Peyer's patch (tissue), 4 donors: ENCODE measurements around the gene RASGRP2. TPM values are rescaled to one million over a fixed set of nuclear protein-coding genes. Genes with fewer than 3 reads are reported as not detected.

Experiments
- DNase-seq, 3 donors: peaks; one replicate each; pipeline ENCODE4 v3.0.0-alpha.2; 2017 to 2019
- H3K27ac ChIP-seq, 4 donors: fragments of 200-600 bp; sonication (generic); one replicate each; pipeline ENCODE4 v1.5.1; 2016 to 2019
- H3K27me3 ChIP-seq, 2 donors: fragments of 200-600 bp; sonication (generic); one replicate each; pipeline ENCODE4 v1.5.1; 2019
- H3K36me3 ChIP-seq, 3 donors: fragments of 200-600 bp; sonication (generic); one replicate each; pipeline ENCODE4 v1.5.1; 2016 to 2019
- H3K4me1 ChIP-seq, 4 donors: fragments of 200-600 bp; sonication (generic); one replicate each; pipeline ENCODE4 v1.5.1; 2016 to 2019
- H3K4me3 ChIP-seq, 4 donors: fragments of 200-600 bp; sonication (generic); 1 replicate in 3 of 4; 2 replicates in 1 of 4; pipeline ENCODE4 v1.5.1; 2016 to 2019; ENCODE audit warnings: mild to moderate bottlenecking in 1 of 4
- H3K9me3 ChIP-seq, 4 donors: fragments of 200-600 bp; sonication (generic); one replicate each; pipeline ENCODE4 v1.5.1; 2016 to 2019; ENCODE audit warnings: mild to moderate bottlenecking in 1 of 4
- POLR2A ChIP-seq, 2 donors: fragments of 450-650 bp; IDR thresholded peaks; one replicate each; pipeline ENCODE4 v1.5.1; 2017; ENCODE audit warnings: antibody characterized with exemption in 2 of 2, mild to moderate bottlenecking in 2 of 2, moderate library complexity in 2 of 2
- total RNA-seq, 4 donors: library from RNA; depleted of rRNA; stranded (reverse); fragments of >200 nt; gene quantifications; one replicate each; pipeline ENCODE4 v1.1.0, GENCODE V29; 2016
- TF ChIP-seq, protein P1 (sequence below), 6 experiments: fragments of 450-650 bp in 4 of 6; fragments of 200-600 bp in 2 of 6; sonication (generic) in 1 of 6; IDR thresholded peaks; one replicate each; pipeline ENCODE4 v1.5.1; 2017 to 2019; ENCODE audit warnings: antibody characterized with exemption in 6 of 6, mild to moderate bottlenecking in 3 of 6, moderate library complexity in 1 of 6

The RASGRP2 gene
- total RNA-seq, 4 donors from 2014 or later, result 11.5 to 210 (median 16.0) TPM

DNA sequence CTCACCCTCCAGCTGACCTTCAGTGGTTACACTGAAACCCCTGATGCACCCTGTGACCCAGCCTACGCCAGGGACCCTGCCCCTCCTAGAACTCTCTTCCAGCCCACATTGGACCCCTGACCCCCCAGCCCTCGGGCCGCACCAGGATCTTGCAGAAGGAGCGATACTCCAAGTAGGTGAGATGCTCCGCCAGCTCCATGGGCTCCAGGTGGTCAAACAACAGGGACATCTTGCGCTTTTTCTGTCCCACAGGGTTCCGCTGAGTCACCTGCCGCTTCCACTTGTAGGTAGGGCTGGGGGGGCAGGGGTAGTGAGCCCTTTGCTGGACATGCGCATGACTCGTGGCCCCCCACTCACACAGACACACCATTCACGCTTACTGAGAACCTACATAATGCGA is 4.1 kb downstream of the RASGRP2 start:
- Histone ChIP-seq H3K27me3 (peaks cover 0 to 4% of the 10 kb centered on the region in 2 donors), H3K4me1 (peaks cover 0 to 31% (median 5%) of the 10 kb centered on the region in 4 donors), H3K36me3 (no peaks in the 10 kb centered on the region), H3K9me3 (no peaks in the 10 kb centered on the region), H3K4me3 (no peak overlapping the region), H3K27ac (no peak overlapping the region)
- no peak for DNase-seq
- no peak for TF ChIP-seq POLR2A (IDR thresholded peaks at IDR 0.05)
- TF ChIP-seq, protein P1, sequence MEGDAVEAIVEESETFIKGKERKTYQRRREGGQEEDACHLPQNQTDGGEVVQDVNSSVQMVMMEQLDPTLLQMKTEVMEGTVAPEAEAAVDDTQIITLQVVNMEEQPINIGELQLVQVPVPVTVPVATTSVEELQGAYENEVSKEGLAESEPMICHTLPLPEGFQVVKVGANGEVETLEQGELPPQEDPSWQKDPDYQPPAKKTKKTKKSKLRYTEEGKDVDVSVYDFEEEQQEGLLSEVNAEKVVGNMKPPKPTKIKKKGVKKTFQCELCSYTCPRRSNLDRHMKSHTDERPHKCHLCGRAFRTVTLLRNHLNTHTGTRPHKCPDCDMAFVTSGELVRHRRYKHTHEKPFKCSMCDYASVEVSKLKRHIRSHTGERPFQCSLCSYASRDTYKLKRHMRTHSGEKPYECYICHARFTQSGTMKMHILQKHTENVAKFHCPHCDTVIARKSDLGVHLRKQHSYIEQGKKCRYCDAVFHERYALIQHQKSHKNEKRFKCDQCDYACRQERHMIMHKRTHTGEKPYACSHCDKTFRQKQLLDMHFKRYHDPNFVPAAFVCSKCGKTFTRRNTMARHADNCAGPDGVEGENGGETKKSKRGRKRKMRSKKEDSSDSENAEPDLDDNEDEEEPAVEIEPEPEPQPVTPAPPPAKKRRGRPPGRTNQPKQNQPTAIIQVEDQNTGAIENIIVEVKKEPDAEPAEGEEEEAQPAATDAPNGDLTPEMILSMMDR (IDR thresholded peaks at IDR 0.05), result no peak

DNA sequence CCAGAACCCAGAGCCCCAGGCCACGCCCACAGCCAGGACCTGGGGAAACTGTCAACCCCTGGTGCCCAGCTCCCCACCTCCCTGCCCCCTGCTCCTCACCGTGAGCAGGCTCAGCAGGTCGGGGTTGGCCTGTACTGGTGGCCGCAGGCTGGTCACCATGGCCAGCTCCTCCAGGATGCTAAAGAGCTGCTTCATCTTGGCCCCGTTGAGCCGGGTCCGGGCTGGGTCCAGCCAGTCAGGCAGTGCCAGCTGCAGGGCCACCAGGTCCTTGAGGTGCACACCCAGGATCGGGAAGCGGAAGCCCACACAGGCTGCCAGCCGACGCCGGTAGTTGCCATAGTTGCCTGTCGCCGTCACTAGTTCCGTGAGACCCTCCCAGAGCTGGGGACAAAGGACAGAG is 7.3 kb downstream of the RASGRP2 start:
- no peaks in the 10 kb centered on the region for H3K36me3 ChIP-seq

DNA sequence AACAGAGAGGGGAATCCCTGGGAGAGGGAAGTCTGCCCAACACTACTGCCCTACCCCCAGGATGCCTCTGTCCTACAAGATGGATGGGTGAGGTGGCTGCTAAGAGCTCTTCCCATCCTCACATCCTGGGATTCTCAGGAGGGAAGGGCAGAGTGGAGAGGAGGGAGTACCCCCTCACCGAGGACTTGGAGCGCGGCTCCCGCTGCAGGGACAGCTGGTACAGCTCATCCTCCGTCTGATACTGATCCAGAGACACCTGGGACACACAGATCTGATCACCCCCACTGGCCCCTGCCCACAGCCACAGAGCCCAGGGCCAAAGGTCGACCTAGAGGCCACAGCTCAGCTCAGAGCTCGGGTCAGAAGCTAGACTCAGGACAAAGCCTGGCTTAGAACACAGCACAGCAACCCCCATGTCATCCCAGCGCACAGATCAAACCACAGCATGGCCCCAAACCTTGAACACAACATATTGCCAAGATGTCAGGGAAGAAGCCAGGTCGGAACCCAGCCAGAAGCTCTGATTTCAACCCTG is 8.2 kb downstream of the RASGRP2 start:
- DNase-seq, result no peak
- H3K27me3 ChIP-seq, result no peaks in the 10 kb centered on the region
- no peak for TF ChIP-seq POLR2A (IDR thresholded peaks at IDR 0.05)
- TF ChIP-seq, protein P1 (IDR thresholded peaks at IDR 0.05), result no peak
- H3K4me3 ChIP-seq, result no peak overlapping the region
- H3K36me3 ChIP-seq, result no peaks in the 10 kb centered on the region
- no peaks in the 10 kb centered on the region for H3K4me1 ChIP-seq
- H3K27ac ChIP-seq, result no peak overlapping the region
- no peaks in the 10 kb centered on the region for H3K9me3 ChIP-seq

More for the DNA sequence above, 7.3 kb downstream of the RASGRP2 start:
- Histone ChIP-seq H3K4me1 (peaks cover 0 to 4% (median 1%) of the 10 kb centered on the region in 4 donors), H3K27ac (no peak overlapping the region), H3K9me3 (no peaks in the 10 kb centered on the region), H3K4me3 (no peak overlapping the region), H3K27me3 (peaks cover 0 to under 1% of the 10 kb centered on the region in 2 donors)
- no peak for TF ChIP-seq POLR2A (IDR thresholded peaks at IDR 0.05)
- TF ChIP-seq, protein P1 (IDR thresholded peaks at IDR 0.05), result no peak
- no peak for DNase-seq

DNA sequence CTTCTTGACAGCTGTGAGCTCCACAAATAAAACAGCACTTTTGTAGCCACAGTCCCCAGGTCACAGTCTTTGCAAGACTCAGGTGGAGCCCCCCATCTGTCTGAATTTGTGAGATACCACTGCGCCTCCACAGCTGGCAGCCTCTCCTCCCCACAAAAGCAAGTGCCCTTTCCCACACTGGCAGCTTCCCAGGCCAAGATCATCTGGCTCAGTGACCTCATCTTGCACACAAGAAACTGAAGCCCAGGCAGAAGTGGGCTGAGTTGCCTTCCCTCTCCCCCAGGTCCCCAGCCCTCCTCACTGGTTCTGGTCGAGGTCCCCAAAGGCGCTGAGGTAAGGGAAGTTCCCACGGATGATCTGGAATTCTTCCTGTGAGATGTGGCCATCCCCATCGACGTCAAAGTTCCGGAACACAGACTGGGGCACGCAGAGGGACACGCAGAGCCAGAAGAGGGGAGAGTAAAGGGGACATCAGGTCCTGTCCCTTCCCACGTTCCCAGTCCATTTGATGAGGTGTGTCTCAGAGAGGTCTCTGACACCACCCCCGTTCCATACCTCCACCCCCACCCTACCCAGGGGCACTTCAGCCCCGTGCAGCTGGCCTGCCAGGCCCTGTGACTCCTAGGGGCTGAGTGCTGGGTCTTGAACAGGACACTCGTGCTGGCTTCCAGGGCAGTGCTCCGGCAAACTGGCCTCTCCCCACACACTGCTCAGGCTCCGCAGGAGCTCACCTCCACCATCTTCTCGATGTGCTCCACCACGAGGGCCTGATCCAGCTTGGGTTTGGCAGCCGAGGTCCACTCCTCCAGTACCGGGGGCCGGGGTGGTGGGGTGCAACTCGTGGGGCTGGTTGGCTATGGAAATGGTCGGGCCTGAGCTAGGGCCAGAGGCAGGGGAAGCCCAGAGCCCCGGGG is 8.9 kb downstream of the RASGRP2 start:
- no peak overlapping the region for H3K27ac ChIP-seq
- TF ChIP-seq, protein P1 (IDR thresholded peaks at IDR 0.05), result no peak
- TF ChIP-seq POLR2A (IDR thresholded peaks at IDR 0.05), result no peak
- H3K36me3 ChIP-seq, result no peaks in the 10 kb centered on the region
- H3K9me3 ChIP-seq, result no peaks in the 10 kb centered on the region
- H3K4me1 ChIP-seq, result no peaks in the 10 kb centered on the region
- H3K27me3 ChIP-seq, result no peaks in the 10 kb centered on the region
- H3K4me3 ChIP-seq, result no peak overlapping the region
- DNase-seq, result no peak

DNA sequence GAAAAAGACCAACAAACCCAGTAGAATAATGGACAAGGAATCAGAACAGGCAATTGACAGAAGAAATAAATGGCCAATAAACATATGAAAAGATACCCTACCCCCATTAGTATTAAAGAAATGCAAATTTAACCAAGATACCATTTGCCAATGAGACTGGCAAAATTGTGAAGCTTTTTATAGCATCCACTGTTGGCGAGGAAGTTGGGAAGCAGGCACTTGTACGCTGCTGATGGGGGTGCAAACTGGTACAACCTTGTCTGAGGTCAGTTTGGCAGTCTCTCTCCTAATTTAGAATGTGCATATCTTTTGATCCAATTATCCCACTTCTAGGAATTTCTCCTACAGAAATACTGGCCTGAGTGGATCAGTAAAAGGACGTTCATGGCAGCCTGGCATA is 12.3 kb downstream of the RASGRP2 start:
- H3K36me3 ChIP-seq, result no peaks in the 10 kb centered on the region
- no peaks in the 10 kb centered on the region for H3K4me1 ChIP-seq
- H3K4me3 ChIP-seq, result no peak overlapping the region
- no peak for DNase-seq
- H3K27ac ChIP-seq, result no peak overlapping the region
- no peak for TF ChIP-seq POLR2A (IDR thresholded peaks at IDR 0.05)
- H3K9me3 ChIP-seq, result no peaks in the 10 kb centered on the region
- H3K27me3 ChIP-seq, result no peaks in the 10 kb centered on the region

DNA sequence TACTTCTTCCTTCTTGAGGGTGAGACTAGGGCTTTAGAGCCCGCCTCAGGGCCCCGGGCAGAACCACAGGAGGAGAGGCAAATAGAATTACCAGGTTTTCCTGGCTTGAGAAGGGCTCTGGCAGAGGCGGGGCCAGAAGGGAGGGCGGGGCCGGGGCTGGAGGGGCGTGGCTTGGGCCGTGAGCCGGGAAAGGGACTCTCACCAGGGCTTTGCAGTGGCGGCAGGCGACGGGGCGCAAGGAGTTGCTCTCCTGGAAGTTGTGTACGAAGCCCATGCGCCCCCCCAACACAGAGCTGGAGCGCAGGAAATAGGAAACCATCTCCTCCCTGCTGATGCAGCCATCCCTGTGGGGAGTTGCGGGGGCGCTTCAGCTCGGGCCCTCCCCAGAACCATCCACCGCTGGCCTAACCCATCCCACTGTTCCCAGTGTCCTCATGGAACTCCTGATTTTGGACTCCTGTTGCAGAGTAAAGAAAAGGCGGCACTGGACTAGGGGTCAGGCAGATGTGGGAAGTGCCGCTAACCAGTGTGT is 14.0 kb downstream of the RASGRP2 start:
- peak in 2 of 3 donors; percentile 69 to 73 for DNase-seq

More for the DNA sequence above, 14.0 kb downstream of the RASGRP2 start:
- no peaks in the 10 kb centered on the region for H3K9me3 ChIP-seq
- H3K4me1 ChIP-seq, result no peaks in the 10 kb centered on the region
- no peaks in the 10 kb centered on the region for H3K27me3 ChIP-seq
- no peak for TF ChIP-seq POLR2A (IDR thresholded peaks at IDR 0.05)
- TF ChIP-seq, protein P1 (IDR thresholded peaks at IDR 0.05), result no peak
- H3K27ac ChIP-seq, result no peak overlapping the region
- no peaks in the 10 kb centered on the region for H3K36me3 ChIP-seq
- no peak overlapping the region for H3K4me3 ChIP-seq
